Stimulated activated CD4-positive, alpha-beta T cell treated with anti-CD3 and anti-CD28 coated beads, Interleukin-1b, Interleukin-23, amount 100 ng/mL, for 1 hour (primary cell): ENCODE data around the gene CGNL1.

Experiments
- DNase-seq, 2 donors: peaks; one replicate each; pipeline ENCODE4 v3.0.0-alpha.2; 2020; ENCODE audit warnings: low read depth in 2 of 2

CGNL1 gene

DNA sequence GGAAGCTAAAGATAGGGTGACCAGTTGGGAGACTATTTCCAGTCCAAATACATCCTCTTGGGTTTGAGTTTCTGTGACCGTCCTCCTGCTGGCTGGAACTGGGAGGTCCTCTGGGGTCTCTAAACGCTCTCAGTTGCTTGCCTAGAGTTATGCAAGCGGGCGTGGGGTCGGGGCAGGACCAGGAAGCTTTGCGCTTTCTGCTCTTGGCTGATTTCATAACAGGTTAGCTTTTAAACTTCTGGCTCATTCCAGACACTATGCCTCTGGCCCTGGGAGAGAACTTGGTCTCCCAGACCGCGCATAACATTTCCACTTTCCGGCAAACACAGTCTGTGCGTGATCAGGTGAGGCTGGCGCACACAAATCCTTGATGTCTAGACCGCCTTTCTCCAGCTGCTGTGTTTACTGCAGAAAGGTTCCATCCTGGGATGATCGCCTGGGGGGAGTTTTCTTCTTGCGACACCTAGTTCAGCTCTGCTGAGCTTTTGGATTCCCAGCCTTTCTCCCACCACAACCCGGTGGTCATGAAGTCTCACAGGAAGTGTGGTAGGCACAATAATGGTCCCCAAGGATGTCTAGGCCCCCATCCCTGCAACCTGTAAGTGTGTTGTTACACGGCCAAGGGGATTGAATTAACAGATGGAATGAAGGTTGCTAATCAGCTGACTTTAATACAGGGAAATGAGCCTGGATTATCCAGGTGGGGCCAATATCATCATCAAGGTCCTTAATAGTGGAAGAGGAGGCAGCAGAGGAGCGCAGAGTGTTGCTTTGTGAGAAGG, 23.6 kb upstream of the CGNL1 start:
- DNase-seq, result no peak

DNA sequence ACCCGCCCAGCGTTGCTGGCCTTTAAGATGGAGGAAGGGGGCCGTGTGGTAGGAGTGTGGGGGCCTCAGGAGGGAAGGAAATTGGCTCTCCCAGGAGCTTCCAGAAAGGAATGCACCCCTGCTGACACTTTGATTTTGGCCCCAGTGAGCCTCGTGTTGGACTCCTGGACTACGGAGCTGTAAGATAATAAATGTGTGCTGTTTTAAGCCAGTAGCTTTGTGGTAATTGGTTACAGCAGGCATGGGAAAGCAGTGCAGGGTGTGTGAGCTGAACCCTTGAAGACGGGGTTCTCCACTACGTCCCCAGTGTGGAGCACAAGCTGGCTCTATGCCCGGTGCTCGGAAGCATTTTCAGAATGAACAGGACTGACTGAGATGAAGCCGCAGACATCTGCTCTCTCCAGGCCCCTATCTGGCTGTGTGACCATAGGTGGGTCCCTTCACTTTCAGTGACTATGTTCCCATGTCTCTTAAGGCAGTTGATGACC, 22.9 kb upstream of the CGNL1 start:
- no peak for DNase-seq

DNA sequence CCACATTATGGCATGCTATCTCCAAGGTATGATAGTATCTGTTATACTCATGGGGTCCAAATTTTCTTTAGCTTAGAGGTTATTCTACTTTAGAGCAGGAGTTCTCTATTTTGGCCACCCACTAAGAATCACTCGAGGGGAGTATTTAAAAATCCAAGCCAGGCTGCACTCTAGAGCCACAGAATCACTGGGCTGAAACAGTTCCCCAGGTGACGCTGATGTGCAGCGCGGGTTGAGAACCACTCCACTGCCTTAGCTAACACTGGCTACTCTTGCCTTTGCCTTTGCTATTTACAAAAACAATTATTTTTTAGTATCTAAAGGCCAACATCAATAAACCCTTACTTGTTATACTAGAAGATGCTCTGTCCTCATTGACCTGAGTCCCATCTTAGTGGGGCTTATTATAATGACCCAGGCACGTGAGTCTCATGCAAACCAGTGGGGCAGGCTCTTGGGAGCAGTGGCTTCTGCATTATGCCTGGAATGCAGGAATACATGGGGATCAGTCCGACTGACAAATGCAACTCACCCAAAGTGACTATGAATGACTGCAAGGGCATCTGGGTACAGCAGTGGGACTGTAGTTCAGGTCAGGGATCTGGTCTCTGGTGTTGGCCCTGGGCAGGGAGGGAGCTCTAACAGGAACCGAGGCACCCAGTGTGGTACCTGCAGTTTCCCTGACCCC, 21.7 kb upstream of the CGNL1 start:
- DNase-seq, result no peak

DNA sequence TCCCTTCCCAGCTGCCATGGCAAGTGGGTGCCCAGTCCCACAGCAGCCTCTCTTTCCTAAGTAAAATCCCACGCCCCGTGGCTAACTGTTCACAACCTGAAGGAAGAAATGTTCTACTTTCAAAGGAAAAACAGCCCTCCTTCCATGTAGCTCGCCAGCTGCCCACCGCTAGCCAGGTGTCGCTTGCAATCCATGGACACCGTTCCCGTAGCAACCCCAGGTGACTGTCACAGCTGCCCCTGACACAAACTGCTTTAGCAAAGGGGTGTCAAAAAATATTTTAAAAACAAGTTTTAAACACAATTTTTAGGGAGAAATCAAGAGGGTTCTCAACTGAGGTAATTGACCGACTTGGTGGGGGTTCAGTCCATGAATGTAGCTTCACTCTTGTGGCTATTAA, 21.0 kb upstream of the CGNL1 start:
- DNase-seq, result no peak

DNA sequence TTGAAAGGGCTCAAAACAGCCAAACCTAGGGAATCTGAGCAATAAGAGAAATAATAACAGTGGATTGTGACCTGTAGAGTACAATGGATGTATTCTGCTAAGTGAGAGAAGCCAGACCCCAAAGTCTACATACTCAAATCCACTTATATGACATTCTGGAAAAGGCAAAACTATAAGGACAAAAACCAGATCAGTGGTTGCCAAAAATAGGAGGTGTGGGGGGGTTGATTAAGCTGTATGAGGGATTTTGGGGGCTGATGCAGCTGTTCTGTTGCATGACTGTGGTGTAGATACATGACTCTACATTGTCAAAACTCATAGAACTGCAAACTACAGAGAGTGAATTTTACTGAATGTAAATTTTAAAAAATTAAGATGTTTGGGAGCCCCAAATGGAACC, 20.1 kb upstream of the CGNL1 start:
- no peak for DNase-seq

DNA sequence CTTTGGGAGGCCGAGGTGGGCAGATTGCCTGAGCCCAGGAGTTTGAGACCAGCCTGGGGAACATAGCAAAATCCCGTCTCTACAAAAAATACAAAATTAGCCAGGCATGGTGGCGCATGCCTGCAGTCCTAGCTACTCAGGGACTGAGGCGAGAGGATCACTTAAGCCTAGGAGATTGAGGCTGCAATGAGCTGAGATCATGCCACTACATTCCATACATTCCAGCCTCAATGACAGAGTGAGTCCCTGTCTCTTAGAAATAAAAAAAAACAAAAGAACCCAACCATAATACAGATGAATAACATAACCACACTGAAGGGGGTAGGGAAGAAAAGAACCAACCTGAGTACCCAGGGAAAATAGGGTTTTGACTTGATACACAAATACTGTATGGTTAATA, 19.7 kb upstream of the CGNL1 start:
- DNase-seq, result no peak

DNA sequence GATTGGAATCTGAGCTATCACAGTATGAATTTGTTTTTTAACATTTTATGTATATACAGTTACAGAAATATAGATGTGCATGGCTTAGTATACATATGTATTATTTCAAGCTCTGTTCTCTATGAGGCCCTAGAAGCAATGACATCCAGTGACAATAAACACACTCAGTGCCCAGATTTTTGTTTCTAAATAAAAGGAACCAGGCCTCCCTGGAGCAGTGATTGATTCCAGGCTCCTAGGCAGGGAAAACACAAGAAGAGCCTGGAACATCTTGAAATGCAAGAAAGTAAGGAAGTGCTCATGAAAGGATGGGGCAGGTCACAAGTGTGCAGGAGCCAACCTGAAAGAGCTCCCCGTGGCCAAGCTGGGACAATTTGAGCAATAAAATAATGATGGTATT, 18.5 kb upstream of the CGNL1 start:
- DNase-seq, result no peak

DNA sequence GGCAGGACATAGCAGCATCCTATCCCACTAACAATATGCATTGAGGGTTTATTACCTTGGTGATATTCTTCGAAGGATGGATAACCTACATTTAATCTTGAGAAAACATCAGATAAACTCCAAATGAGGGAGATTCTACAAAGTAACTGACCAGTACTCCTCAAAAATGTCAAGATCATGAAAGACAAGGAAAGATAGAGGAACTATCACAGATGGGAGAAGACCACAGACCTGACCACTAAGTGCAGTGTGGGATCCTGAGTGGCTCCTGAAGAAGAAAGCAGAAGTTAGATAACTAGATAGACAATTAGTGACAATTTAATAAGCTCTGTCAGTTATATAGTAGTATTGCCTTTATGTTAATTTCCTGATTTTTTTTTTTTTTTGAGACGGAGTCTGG, 17.7 kb upstream of the CGNL1 start:
- DNase-seq, result no peak

DNA sequence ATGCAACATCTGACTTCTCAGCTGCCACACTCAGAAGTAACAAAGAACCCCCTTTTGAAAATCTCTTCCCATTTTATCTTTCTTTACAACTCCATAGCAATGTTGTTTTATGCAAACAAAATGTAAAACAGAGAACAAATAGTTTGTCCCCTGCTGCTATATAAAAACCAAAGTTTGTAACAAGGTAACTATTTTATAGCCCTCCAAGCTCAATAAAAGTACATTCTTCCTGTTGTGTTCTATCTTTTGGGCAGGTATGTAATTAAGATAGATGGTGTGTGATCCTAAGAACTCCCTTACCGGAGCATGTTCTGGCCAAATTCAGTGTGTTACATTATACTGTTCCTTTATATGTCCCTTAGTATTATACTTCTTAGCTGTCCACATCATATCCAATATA, 12.6 kb upstream of the CGNL1 start:
- DNase-seq, result no peak

DNA sequence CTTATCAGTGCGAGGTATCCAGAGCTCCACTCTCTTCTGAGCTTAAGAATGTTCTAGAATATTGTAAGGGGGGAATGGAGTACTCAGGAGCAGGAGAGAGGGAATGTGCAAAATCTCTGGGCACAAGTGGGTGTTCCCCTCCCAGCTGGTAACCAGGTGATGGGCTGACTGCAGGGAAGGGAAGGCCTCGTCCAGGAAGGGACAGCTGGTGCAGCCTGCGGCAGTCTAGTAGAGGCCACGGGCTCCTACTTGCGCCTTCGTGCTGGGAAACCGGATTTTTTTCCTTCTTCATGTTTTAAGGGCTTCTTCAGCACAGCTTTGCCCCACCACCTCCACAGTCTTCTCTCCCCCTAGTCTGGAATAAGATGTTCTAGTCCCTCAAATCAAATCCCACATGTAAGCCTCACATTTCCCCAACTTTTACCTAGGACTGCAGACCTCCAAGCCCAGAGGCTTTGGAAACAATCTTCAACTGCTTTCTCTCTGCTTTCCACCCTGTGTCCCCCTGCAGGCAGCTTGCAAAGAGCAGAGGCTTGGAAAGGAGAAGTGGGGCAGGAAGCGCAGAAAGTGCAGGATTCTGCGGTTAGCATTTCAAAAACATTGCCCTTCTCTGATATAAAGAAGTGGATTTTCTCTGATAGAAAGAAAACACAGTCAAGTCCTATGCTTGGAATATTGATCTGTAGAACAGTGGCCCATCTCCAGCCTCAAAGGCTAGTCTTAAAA, 11.9 kb upstream of the CGNL1 start:
- no peak for DNase-seq

DNA sequence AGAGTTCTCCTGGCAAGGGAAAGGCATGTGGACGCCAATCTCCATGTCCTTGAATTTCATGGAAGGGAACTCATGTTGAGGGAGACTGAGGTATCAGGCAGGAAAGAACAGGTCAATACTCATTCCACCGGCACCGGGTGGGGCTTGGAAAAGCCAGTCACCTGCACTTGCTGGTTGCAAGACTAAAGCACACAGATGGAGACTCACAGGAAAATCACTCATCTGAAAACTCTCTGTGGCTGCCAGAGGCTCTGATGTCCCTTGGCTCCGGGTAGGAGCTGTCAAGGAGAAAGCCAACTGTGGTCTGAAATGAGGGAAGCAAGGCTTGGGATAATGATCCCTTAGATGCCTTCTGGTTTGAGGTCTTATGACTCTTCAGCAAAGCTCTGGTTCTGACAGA, 8.7 kb upstream of the CGNL1 start:
- no peak for DNase-seq

DNA sequence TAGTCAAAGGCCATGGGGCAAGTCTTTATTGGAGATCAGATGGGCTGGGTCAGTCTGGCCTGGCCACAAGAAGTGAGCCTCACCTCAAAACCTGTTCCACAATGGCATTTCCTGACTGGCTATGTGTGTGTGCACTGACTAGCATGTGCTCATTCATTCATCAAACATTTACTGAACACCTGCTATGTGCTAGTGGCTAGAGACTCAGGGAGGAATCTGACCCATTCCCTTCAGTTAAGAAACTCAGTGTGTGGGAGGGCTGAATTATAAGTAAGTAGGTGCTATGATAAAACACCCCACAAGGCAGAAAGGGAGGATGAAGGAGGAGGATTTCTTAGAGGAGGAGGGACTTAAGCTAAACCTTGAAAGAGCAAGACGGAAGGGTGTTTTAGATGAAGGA, 5.4 kb upstream of the CGNL1 start:
- no peak for DNase-seq

DNA sequence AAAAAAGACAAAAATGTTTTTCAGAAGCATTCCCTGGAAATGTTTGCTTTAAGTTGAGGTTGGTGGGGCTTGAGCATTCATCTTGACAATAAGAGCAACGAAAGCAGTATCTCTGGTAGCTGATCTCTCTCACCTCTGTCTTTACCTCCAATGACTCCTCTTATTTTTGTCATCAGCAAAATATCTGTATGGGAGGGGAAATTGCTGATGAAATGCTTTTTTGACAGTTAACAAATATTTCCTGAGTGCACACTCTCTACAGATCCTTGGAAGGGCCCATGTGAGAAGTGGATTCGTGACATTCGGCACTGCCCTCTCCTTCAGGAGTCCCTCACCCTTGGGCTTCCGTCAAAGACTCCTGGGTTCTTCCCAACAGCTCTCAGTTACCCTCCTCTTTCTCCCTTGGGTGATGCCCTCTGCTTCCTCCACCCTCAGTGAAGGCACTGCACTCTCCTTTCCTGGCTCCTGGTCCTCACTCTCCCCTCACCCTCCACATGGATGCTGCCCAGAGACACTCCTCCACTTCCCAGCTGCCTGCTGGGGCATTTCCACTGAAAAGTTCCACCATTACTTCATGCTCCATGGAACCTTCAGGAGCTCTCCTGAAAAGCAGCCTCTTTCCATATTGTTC, 2.9 kb upstream of the CGNL1 start:
- DNase-seq, result no peak

DNA sequence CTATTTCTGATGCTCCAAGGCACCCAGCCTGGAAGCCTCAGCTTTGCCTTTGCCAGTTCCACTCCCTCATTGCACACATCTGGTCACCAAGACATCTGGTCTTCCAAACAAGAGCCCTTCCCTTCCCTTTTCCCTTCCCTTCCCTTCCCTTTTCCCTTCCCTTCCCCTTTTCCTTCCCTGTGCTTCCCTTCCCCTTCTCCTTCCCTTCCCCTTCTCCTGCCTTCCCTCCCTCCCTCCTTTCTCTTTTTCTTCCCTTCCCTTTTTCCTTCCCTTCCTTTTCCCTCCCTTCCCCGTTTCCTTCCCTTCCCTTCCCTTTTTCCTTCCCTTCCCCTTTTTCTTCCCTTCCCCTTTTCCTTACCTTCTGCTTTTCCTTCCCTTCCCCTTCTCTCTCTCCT, 2.4 kb upstream of the CGNL1 start:
- DNase-seq, result no peak

DNA sequence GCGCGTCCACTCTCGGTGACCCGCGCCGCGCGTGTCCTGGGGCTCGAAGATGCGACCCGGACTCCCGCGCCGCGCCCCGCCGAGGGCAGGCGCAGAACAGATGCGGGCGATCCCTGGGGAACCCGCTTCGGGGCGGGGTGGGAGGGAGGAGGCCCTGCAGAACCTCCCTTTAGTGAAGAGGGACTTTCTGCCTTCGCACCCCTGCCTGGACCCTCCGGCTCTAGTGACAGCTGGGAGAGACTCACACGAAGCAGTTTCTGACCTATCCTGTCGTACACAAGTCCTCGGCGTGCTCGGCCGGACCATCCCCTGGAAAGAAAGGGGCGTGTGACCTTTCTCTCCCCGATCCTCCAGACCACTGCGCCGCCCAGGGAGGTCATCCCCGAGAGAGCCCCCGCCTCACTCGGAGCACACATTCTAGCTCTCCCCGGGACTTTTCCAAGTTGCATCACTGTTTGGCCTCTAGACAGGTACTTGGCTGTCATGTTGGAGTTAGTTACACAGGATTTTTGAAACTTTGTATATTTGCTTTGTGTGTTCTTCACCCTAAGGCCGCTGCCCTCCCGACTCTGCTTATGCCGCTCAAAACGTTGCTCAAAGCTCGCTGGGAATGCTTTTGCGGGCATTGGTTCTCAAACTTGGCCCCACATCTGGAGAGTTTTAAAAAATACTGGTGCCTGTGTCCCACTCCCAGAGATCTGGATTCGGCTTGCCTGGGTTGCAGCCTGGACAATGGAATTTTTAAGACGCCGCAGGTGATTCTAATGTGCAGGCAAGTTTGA, 582 bp downstream of the CGNL1 start:
- DNase-seq, result no peak

DNA sequence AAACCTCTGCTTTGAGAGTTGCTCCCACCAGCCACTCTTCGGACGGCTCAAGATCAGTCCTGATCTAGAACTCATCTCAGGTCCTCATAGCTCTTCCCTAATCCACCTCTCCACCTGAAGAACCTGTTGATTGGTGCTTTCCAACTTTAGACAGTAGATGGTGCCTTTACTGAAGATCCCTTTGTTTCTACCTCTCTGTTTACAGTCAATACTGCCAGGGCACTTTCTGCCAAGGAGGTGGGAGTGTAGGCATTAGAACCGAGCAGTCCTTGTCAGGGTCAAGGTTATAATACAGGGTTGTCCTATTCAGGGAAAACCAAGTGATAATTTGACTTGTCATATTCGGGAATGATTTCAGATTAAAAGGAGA, 1.2 kb downstream of the CGNL1 start:
- DNase-seq, result no peak

DNA sequence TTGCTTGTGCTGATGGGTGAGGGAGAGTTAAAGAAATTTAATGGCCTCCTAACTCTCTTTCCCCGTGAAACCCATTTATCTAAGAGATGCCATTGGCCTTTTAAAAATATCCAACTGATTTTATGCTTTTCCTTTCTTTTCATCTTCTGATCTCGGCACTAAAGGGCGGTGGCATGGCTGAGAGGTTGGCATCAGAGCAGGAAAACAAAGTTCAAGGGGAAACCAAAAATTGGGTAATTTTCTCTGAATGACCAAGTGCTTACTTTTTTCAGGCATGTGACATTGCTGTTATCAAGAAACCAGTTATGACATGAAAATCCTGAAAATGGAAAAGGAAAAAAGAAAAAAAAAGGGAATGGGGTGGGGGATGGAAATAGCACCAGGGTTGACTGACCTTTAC, 3.2 kb downstream of the CGNL1 start:
- DNase-seq, result no peak

DNA sequence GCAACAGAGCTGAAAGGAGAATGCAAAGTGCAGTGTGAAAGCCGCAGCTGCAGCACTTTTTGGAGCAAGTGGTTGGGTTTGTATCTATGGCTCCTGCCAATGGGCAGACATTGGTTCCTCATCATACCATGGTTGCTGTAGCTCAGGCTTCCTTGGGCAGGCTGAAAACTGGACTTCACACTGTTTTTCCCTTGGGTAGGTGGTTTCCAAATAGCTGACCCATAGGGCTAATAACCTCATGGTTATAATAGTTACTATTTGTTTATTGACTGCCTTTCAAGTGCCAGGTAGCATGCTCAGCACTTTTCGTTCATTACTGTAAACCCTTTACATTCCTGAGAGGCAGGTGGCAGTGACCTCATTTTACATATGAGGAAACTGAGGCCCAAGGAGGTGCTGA, 4.5 kb downstream of the CGNL1 start:
- no peak for DNase-seq

DNA sequence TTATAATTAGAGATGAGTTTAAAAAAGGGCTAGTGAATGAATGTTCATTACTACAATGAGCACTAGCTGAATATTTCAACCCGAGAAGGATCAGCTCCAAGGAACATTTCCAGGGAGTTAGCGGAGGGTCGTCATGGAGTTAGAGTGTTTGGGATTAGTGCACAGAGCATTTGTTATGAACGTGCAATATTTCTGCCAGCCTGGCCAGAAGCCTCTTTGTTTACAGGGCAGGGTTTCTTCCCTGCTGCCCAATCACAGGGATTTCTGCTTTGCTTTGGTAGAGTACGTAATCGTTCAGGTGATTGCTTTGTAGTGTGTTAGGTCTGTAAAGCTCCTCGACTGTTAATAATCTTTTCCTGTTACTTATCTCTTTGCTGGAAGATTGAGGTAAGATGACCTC, 5.9 kb downstream of the CGNL1 start:
- DNase-seq, result no peak

DNA sequence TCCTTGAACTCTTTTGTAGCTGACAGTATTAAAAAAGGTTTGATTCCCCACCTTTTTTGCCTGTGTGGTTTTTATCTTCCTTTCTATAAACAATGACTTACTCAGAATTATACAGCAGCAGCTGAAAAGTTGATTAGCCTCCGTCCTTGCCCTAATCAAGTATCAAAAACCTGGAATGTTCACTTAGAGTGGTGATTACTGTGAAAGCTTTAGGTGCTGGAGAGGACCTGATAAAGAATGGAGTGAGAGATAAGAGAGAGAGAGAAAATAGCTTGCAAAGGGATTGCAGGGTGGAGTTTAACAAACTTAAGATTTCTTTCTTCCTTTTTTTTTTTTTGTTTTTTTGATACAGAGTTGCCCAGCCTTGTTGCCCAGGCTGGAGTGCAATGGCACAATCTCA, 6.7 kb downstream of the CGNL1 start:
- DNase-seq, result no peak

DNA sequence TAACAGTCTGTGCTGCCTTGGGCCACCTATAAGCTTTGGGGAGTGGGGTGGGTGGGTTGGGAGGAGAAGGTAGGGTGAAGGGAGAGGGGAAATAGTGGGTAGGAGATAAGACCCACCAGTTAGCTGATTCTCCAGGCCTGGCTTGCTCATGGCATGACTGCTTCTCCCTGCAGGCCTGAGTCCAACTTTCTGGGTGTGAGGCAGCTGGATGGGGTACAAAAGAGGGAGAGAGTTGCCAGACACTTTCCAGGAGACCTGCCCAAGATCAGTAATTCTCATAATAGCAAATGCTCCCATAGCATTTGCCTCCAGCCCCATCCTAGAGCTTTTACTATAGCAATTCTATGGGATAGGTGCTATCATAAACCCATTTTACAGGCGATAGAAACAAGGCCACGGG, 7.7 kb downstream of the CGNL1 start:
- no peak for DNase-seq

DNA sequence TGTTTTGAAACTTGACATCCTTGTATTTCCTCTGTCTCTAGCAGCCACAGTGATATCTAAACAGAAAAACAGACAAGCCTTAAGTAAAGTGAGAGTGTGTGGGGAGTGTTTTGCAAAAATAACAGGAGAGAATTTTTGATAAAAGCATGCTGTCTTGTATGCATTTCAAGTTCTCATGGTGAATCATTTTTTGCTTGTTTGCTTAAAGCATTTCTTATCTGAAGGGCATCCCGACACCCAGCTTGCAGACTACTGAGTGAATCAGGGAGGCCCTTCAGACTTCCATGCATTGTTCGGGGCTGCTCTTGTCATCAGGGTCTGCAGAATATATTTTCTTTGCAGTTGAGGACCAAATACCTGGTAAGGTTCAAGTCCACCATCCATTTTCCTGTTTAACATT, 8.5 kb downstream of the CGNL1 start:
- DNase-seq, result no peak
